Ascending aorta (tissue), 2 donors: ENCODE data around the gene MACROH2A1. TPM values are rescaled to one million over a fixed set of nuclear protein-coding genes. Genes with fewer than 3 reads are reported as not detected.

ENCODE experiments used
- DNase-seq, 2 donors: peaks; one replicate each; pipeline ENCODE4 v3.0.0-alpha.2; 2019; ENCODE audit warnings: low spot score in 2 of 2
- H3K27ac ChIP-seq, 2 donors: fragments of 200-600 bp; sonication (generic); one replicate each; pipeline ENCODE4 v1.5.1; 2016 to 2017; ENCODE audit warnings: mild to moderate bottlenecking in 1 of 2
- H3K27me3 ChIP-seq: fragments of 200-600 bp; sonication (generic); one replicate; pipeline ENCODE4 v1.5.1; 2017
- H3K36me3 ChIP-seq, 2 donors: fragments of 200-600 bp; sonication (generic); one replicate each; pipeline ENCODE4 v1.5.1; 2016
- H3K4me1 ChIP-seq, 2 donors: fragments of 200-600 bp; sonication (generic); one replicate each; pipeline ENCODE4 v1.5.1; 2016 to 2017; ENCODE audit warnings: mild to moderate bottlenecking in 1 of 2
- H3K4me3 ChIP-seq, 2 donors: fragments of 200-600 bp; sonication (generic); one replicate each; pipeline ENCODE4 v1.5.1; 2016 to 2017; ENCODE audit warnings: mild to moderate bottlenecking in 1 of 2
- H3K9me3 ChIP-seq, 2 donors: fragments of 200-600 bp; sonication (generic); one replicate each; pipeline ENCODE4 v1.5.1; 2016
- CTCF ChIP-seq, 3 experiments: fragments of 200-600 bp in 2 of 3; fragments of 450-650 bp in 1 of 3; sonication (generic) in 2 of 3; IDR thresholded peaks; one replicate each; pipeline ENCODE4 v1.5.1; 2016 to 2019; ENCODE audit warnings: antibody characterized with exemption in 3 of 3, mild to moderate bottlenecking in 1 of 3, moderate library complexity in 1 of 3
- intact Hi-C: fragments of 100-400 bp; cut with DNase I; formaldehyde crosslinking; loops from one replicate; pipeline ENCODE4 v1.15.1; 2023
- total RNA-seq: library from RNA; depleted of rRNA; stranded (reverse); fragments of >200 nt; gene quantifications from one replicate; pipeline ENCODE4 v1.1.0, GENCODE V29; 2016

Gene MACROH2A1
- total RNA-seq, 1 donor from 2014 or later = 216 TPM

- intact Hi-C loops = no loop called here
- Histone ChIP-seq H3K27me3 (no peaks in the 10 kb centered on the region), H3K4me3 (no peak overlapping the region), H3K4me1 (no peaks in the 10 kb centered on the region), H3K9me3 (no peaks in the 10 kb centered on the region), H3K36me3 (peaks cover 74 to 95% of the 10 kb centered on the region in 2 donors), H3K27ac (no peak overlapping the region)
- DNase-seq = no peak
- no peak for TF ChIP-seq CTCF (IDR thresholded peaks at IDR 0.05)
Observed at GRCh38 chr5:135342551-135342875, 56.5 kb downstream of the MACROH2A1 start.

GRCh38 chr5:135341696-135342550, 57.1 kb downstream of the MACROH2A1 start:
- DNase-seq = no peak
- H3K9me3 ChIP-seq = no peaks in the 10 kb centered on the region
- no peak overlapping the region for H3K27ac ChIP-seq
- no peak for TF ChIP-seq CTCF (IDR thresholded peaks at IDR 0.05)
- peaks cover 77 to 91% of the 10 kb centered on the region in 2 donors for H3K36me3 ChIP-seq
- no peaks in the 10 kb centered on the region for H3K27me3 ChIP-seq
- H3K4me3 ChIP-seq = no peak overlapping the region
- H3K4me1 ChIP-seq = no peaks in the 10 kb centered on the region
- intact Hi-C loops = no loop called here

GRCh38 chr5:135341016-135341666, 57.9 kb downstream of the MACROH2A1 start:
- H3K27ac ChIP-seq = no peak overlapping the region
- peaks cover 81 to 89% of the 10 kb centered on the region in 2 donors for H3K36me3 ChIP-seq
- no peak overlapping the region for H3K4me3 ChIP-seq
- no peak for DNase-seq
- H3K27me3 ChIP-seq = no peaks in the 10 kb centered on the region
- no peaks in the 10 kb centered on the region for H3K4me1 ChIP-seq
- no peaks in the 10 kb centered on the region for H3K9me3 ChIP-seq
- intact Hi-C loops = no loop called here
- TF ChIP-seq CTCF (IDR thresholded peaks at IDR 0.05) = no peak

- Histone ChIP-seq H3K4me3 (no peak overlapping the region), H3K36me3 (peaks cover 77 to 90% of the 10 kb centered on the region in 2 donors), H3K4me1 (no peaks in the 10 kb centered on the region), H3K27me3 (no peaks in the 10 kb centered on the region), H3K9me3 (no peaks in the 10 kb centered on the region), H3K27ac (no peak overlapping the region)
- intact Hi-C loops = no loop called here
- no peak for DNase-seq
- TF ChIP-seq CTCF (IDR thresholded peaks at IDR 0.05) = no peak
Observed at GRCh38 chr5:135340568-135340967, 58.5 kb downstream of the MACROH2A1 start.

GRCh38 chr5:135339623-135340022, 59.4 kb downstream of the MACROH2A1 start:
- TF ChIP-seq CTCF (IDR thresholded peaks at IDR 0.05) = no peak
- Histone ChIP-seq H3K27me3 (no peaks in the 10 kb centered on the region), H3K4me3 (no peak overlapping the region), H3K27ac (no peak overlapping the region), H3K36me3 (peaks cover 71 to 81% of the 10 kb centered on the region in 2 donors), H3K4me1 (no peaks in the 10 kb centered on the region), H3K9me3 (no peaks in the 10 kb centered on the region)
- no peak for DNase-seq
- intact Hi-C loops = loop anchor here (10.0 kb wide), 2 partner anchors 325 to 425 kb away; no protein-coding TSS in a partner anchor
